OCI-LY1 (cell line): ENCODE measurements around the gene ZNF577.

Experiments used
- H2AFZ ChIP-seq: fragments of 200-600 bp; sonication (generic), shearing (Covaris generic); 2 replicates; pipeline ENCODE4 v1.6.0; 2014; ENCODE audit warnings: antibody characterized with exemption, mild to moderate bottlenecking, low read length
- H3F3A ChIP-seq: fragments of 200-600 bp; sonication (generic), shearing (Covaris generic); 2 replicates; pipeline ENCODE4 v1.6.0; 2014; ENCODE audit warnings: mild to moderate bottlenecking, antibody characterized with exemption, low read length, moderate library complexity; ENCODE audit not compliant: insufficient read depth
- H3K27ac ChIP-seq: fragments of 200-600 bp; sonication (generic); 2 replicates; pipeline ENCODE4 v1.5.1; 2014; ENCODE audit warnings: low read length, mixed run types, mild to moderate bottlenecking, low read depth; ENCODE audit not compliant: poor library complexity, severe bottlenecking
- H3K27me3 ChIP-seq: fragments of 200-600 bp; sonication (generic); 2 replicates; pipeline ENCODE4 v1.6.0; 2014; ENCODE audit warnings: antibody characterized with exemption, mild to moderate bottlenecking, low read length, moderate library complexity; ENCODE audit not compliant: insufficient read depth
- H3K36me3 ChIP-seq: fragments of 200-600 bp; sonication (generic); 2 replicates; pipeline ENCODE4 v1.6.1; 2014; ENCODE audit warnings: mild to moderate bottlenecking, antibody characterized with exemption, low read length, moderate library complexity, mixed read lengths; ENCODE audit not compliant: insufficient read depth
- H3K4me1 ChIP-seq: fragments of 200-600 bp; sonication (generic); 2 replicates; pipeline ENCODE4 v1.5.1; 2014; ENCODE audit warnings: mild to moderate bottlenecking, low read length, moderate library complexity; ENCODE audit not compliant: insufficient read depth, severe bottlenecking
- H3K4me2 ChIP-seq: fragments of 200-600 bp; sonication (generic), shearing (Covaris generic); 2 replicates; pipeline ENCODE4 v1.6.1; 2014; ENCODE audit warnings: low read length
- H3K4me3 ChIP-seq: fragments of 200-600 bp; sonication (generic); 2 replicates; pipeline ENCODE4 v1.5.1; 2014; ENCODE audit warnings: low read length, low read depth, mild to moderate bottlenecking, mixed read lengths; ENCODE audit not compliant: poor library complexity, severe bottlenecking
- H3K79me2 ChIP-seq: fragments of 200-600 bp; shearing (Covaris generic); 2 replicates; pipeline ENCODE4 v1.6.1; 2016; ENCODE audit warnings: mixed run types, low read length, mixed read lengths; ENCODE audit not compliant: insufficient read depth
- H3K9ac ChIP-seq: fragments of 200-600 bp; sonication (generic), shearing (Covaris generic); 2 replicates; pipeline ENCODE4 v1.6.1; 2014; ENCODE audit warnings: mild to moderate bottlenecking, low read length, mixed read lengths
- H3K9me2 ChIP-seq: fragments of 200-600 bp; sonication (generic), shearing (Covaris generic); 2 replicates; pipeline ENCODE4 v1.6.1; 2014; ENCODE audit warnings: low read depth, mild to moderate bottlenecking, low read length, mixed read lengths
- H3K9me3 ChIP-seq: fragments of 200-600 bp; shearing (Covaris generic); 2 replicates; pipeline ENCODE4 v1.6.1; 2014; ENCODE audit warnings: low read length, mixed read lengths
- H4K20me1 ChIP-seq: fragments of 200-600 bp; sonication (generic), shearing (Covaris generic); 2 replicates; pipeline ENCODE4 v1.6.0; 2016; ENCODE audit warnings: mild to moderate bottlenecking, low read length; ENCODE audit not compliant: insufficient read depth
- CTCF ChIP-seq: fragments of 200-600 bp; sonication (generic), shearing (Covaris generic); IDR thresholded peaks from 2 replicates; pipeline ENCODE4 v1.5.1; 2017; ENCODE audit warnings: mild to moderate bottlenecking, antibody characterized with exemption, low read length, moderate library complexity, mixed read lengths
- EZH2 ChIP-seq: fragments of 200-600 bp; sonication (generic), shearing (Covaris generic); IDR thresholded peaks from 2 replicates; pipeline ENCODE4 v1.8.0; 2017; ENCODE audit warnings: borderline replicate concordance, mixed run types, mild to moderate bottlenecking, antibody characterized with exemption, low read length, moderate library complexity, mixed read lengths

ZNF577 gene

GRCh38 chr19:51926784-51927741, 39.3 kb upstream of the ZNF577 start, which contains the start of gene ZNF613:
TSS of gene ZNF613 (plus strand) at chr19:51927472. CDS start at chr19:51936221, 8,749 bp downstream.
- Histone ChIP-seq H3K27ac (peak within 1 kb of the TSS; percentile 66), H2AFZ (peak within 1 kb of the TSS; percentile 50), H3K79me2 (no peaks in the 10 kb centered on the region), H3F3A (no peaks in the 10 kb centered on the region; the same call in 1 of the 2 replicates), H3K9me3 (peaks cover 19% of the 10 kb centered on the region), H3K9me2 (no peaks in the 10 kb centered on the region), H3K4me1 (peaks cover 13% of the 10 kb centered on the region), H3K36me3 (peaks cover 33% of the 10 kb centered on the region), H3K9ac (peak within 1 kb of the TSS; percentile 93), H4K20me1 (no peaks in the 10 kb centered on the region), H3K27me3 (no peaks in the 10 kb centered on the region), H3K4me3 (peak within 1 kb of the TSS; percentile 83), H3K4me2 (peak within 1 kb of the TSS; percentile 72)
- TF ChIP-seq EZH2 (no peak), CTCF (peak; percentile 39; the same call in 1 of the 2 replicates)

GRCh38 chr19:51926426-51926783, 38.7 kb upstream of the ZNF577 start:
- Histone ChIP-seq H3K9ac (no peak overlapping the region; the same call in 1 of the 2 replicates), H3F3A (no peaks in the 10 kb centered on the region; the same call in 1 of the 2 replicates), H3K36me3 (peaks cover 26% of the 10 kb centered on the region), H3K27ac (no peak overlapping the region), H3K9me2 (no peaks in the 10 kb centered on the region), H3K27me3 (no peaks in the 10 kb centered on the region), H2AFZ (peak overlapping the region; percentile 50; the same call in 1 of the 2 replicates), H3K4me3 (peak overlapping the region; percentile 83), H3K9me3 (peaks cover 23% of the 10 kb centered on the region), H4K20me1 (no peaks in the 10 kb centered on the region), H3K79me2 (no peaks in the 10 kb centered on the region), H3K4me2 (peak overlapping the region; percentile 72), H3K4me1 (peaks cover 13% of the 10 kb centered on the region)
- no peak for TF ChIP-seq EZH2

- TF ChIP-seq EZH2 (no peak), CTCF (no peak)
- Histone ChIP-seq H3K79me2 (no peaks in the 10 kb centered on the region), H3K4me1 (peaks cover 5% of the 10 kb centered on the region), H3K27me3 (no peaks in the 10 kb centered on the region), H3K4me3 (no peak overlapping the region), H4K20me1 (no peaks in the 10 kb centered on the region), H3K4me2 (no peak overlapping the region), H3K9me3 (peaks cover 36% of the 10 kb centered on the region), H3K9me2 (no peaks in the 10 kb centered on the region), H3K9ac (no peak overlapping the region), H3F3A (no peaks in the 10 kb centered on the region), H3K36me3 (no peaks in the 10 kb centered on the region), H3K27ac (no peak overlapping the region), H2AFZ (no peak overlapping the region)
Observed at GRCh38 chr19:51921949-51922348, 34.2 kb upstream of the ZNF577 start.
